NCI-H187 treated with DMSO at 0.1 percent for 48 hours (cell line): ENCODE measurements around the gene MACROD1.
A peak's percentile ranks its signal among the peaks of the same experiment; 100 is the strongest.

Source experiments
- DNase-seq: peaks from one replicate; lab custom pipeline; 2025; lab: John Stamatoyannopoulos, UW

The MACROD1 gene

DNA sequence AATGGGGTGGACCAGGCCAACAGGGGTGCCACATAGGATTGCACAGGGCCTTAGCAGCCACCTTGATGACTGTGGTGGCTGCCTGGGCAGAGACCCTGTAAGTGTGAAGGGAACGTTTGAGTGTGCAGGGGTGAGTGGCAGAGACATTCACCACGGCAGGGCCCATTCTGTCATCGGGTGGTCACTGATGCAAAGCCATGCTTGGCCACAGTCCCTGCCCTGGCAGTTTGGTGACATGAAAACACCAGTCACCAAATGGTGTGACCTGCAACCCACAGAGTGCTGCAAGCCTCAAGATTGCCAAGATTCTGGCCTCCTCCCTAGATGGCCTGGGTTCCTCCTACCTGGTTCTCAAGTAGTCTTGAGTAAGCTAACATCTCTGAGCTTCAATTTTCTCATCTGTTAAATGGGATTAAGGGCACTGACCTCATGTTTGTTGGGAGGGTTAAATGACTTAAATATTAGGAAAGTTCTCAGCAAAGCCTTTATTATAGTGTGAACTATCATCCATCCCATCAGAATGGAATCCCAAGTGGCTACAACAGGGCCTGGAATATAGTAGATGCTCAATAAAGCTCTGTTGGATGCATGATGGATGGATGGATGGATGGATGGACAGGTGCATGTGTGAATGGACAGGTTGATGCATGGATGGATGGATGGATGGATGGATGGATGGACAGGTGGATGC lies 53.0 kb downstream of the MACROD1 start:
- DNase-seq: no peak

DNA sequence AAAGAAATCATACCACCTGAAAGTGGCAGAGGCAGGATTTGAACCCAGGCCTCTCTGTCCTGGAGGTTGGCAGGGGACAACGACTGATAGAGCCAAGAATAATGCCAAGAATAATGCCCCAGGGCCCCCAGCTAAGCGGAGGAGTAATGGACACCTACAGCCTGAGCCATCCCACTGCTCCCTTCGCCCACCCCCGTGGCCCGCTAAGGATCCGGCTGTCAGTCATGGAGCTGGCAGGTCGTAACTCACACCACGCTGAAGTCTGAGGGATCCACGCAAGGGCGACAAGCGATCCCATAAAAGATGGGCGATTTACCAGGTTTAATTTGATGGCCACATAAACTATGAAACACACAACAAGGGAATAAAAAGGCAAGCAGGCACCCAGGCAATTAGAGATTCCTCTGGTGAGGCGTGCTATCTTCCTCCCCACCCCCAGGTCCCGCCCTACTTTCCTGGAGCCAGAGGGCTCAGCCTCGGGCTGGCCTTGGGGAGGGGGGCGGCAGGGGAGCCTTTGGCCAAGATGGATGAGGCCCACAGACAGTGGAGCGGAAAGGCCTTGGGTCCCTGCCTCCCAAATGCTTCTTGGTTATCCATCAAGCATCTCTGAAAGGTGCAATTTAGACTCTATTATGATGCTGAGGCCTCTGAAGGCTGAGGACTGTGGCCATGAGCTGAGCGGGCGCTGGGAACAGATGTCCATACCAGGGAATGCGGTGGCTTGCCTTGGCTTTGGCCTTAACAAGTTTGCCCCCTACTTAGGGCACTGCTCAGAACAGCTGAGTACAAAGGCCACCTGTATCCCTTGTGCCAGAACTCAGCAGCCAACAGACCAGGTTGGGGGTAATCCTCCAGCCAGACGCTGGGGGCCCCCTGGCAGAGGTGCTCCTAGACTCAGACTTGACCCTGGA lies 55.2 kb downstream of the MACROD1 start:
- no peak for DNase-seq

DNA sequence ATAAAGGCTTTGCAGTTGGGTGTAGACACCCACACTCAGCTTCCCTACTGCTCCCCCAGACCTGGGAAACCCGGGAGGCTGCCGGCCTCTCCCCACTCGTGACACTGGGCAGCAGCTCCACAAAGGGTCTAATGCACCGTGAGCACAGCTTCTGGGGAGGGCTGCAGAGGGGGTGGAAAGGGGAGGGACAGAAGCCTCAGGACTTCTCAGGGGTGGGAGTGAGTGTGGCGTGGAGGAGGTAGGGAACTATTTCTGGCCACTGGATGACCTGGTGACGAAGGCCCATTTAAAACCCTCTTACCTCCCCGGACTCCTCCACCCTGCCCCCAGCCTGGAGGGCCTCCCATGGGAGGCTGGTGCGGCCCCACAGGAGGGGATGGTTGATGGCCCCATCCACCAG lies 56.6 kb downstream of the MACROD1 start:
- DNase-seq: no peak

DNA sequence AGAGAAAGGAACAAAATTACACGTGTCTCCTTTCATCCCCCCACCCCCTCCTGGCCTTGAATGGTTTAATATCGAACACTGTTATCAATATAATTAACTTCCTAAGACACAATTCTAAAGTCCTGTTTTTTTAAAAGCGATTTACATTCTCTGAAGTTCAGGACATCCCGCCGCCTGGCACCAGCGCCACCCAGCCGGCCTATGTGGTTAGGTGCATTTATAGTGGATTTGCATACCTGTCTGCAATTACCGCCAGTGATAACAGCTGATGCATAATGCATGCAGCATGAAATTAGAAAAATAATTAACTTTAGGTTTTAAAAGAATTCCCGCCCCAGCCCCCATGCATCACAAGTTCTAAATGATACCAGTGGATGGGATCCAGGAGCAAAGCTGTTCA lies 58.6 kb downstream of the MACROD1 start:
- DNase-seq: no peak

DNA sequence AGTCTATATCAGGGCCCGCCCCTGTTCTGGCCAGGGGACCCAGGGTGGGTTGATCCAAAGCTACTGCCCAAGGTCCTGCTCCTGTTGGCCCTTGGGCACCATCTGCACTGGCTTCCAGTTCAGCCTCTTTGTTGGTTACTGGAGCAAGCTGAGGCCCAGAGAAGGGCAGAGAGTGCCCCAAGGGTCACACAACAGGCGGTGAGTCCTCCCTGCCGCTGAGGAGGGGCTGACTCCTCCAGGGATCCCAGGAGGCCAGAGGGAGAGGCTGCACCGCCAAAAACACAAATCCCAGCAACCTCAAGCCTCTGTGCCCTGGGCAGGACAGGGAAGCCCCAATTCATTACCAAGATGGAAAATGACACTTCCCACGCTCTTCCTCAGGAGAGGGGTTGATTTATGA lies 61.3 kb downstream of the MACROD1 start:
- DNase-seq: no peak

DNA sequence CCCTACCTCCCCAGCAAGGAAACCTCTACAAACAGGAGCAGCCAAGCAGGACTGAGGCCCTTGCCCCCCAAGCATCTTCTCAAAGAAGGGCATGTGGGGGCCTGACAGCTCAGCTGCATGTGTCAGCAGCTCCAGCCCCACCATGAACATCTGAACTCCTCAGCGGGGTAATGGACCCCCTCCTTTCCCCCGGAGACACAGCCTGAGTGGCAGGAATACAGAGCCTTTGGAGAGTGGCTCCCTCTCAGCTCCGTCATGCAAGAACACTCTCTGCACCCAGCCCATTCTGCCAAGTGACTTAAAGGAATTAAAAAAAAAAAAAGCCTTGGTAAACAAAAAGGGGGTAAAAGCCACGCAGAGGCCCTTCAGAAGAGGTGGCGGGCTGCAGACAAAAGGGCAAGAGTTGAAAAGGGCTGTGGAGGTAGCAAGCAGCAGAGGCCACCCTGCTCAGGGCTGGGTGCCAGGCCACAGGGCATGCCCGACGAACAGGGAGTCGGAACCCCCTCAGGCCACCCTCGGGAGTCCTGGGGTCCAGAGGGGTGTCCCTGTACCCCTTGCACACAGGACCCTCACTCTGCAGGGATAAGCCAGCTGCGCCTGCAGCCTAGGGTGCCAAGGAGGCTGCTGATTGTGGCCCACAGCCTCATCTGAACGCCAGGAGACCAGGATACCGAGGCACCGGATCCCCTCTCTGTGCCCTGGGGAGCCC lies 62.5 kb downstream of the MACROD1 start:
- peak; percentile 45 for DNase-seq

DNA sequence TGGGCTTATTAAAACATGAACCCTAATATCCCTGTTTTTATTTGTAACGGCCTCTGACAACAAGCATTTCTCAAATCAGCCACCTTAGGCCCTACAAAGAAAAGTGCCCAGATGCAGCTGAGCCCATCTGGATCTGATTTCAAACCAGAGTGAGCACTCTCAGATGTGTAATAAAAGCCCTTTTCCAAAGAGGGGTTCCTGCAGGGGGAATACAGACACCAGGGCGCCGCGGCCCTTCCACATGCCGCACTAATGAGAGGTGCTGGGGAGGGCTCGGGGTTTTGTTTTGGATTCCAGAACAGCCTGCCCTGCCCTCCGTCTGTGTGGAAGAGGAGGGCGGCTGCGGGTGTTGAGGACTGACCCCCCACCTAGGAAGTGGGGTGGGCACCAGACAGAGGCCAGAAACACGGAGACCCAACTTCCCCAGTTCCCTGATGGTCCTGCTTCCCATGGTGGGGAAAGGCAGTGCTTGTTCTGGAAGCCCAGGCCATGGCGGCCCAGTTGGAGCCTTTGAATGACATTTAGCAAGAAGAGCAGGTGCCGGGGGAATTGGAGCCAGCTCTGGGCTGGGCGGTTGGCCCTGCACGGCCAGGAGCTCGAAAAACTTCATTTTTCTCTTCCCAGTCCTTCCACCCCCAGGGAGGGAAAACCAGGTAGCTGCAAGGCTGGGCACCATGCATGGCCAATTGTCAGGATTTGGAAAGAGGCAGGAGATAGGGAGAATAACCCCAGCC lies 63.7 kb downstream of the MACROD1 start:
- no peak for DNase-seq

DNA sequence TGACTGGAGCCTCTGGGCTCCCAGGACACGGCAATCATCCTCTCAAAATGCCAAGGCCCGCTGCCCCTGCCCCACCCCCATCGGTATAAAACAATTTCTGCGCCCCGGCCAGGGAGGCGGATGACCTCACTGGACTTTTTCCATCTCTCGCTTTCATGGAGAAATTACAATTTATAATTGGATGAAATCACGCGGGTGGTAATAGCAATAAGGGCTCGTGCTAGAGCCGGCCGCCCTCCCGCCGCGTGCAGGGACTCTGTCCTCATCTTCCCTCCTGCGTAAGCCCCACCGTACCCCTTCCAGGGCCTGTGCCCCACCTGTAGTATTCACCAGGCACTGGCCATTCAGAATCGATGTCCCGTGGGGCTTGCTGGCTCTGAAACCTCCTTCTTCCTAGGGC lies 64.5 kb downstream of the MACROD1 start:
- DNase-seq: no peak

DNA sequence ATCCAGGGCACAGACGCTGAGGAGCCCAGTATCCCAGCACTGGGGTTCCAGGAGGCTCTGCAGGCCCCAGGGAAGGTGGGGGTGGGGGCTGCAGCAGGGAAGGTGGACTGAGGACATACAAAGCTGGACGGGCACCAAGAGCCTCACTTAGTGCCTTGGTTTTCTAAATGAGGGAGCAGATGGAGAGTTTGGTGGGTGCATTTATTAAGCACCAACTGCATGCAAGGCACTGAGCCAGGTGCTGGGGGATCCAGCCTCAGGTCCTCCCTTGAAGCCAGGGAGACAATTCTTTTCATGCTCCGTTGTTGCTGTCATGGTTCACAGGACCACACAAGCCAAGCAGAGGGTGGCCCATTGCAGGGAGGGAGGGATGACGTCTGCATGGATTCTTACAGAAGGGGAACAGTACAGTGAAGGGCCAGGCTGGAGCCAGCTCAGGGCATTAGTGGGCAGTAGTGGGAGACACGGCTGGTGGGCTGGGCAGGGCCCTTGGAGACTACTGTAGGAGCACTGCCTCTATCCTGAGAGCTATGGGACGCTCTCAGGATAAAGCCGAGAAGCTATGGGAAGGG lies 65.0 kb downstream of the MACROD1 start:
- no peak for DNase-seq

DNA sequence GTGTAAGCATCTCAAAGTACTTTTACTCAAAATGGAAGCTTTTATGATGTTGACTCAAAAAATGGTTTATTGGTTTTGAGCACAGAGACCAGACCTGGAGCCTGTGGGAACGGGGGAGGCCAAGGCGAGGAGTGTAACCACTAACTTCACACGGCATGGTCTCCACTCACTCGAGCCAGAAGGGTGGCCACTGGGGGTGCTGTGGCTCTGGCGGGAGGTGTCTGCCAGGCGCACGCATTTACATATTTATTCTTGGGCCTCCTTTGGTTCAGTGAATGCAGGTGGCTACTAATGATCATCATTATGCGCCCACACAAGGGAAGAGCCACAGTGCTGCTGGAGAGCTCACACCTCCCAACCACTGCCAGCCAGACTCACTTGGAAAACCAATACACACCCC lies 65.6 kb downstream of the MACROD1 start:
- DNase-seq: peak; percentile 28

DNA sequence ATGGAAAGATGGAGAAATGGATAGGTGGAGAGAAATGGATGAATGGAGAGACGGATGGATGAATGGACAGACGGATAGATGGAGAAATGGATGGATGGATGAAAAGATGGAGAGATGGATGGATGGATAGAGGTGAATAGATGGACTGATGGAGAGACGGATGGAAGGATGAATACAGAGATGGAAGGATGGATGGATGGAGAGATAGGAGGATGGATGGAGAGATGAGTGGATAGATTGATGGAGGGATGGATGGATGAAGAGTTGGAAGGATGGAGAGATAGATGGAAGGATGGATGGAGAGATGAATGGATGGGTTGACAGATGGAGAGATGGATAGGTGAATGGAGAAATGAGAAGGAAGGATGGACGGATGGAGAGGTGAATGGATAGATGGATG lies 66.5 kb downstream of the MACROD1 start:
- no peak for DNase-seq

DNA sequence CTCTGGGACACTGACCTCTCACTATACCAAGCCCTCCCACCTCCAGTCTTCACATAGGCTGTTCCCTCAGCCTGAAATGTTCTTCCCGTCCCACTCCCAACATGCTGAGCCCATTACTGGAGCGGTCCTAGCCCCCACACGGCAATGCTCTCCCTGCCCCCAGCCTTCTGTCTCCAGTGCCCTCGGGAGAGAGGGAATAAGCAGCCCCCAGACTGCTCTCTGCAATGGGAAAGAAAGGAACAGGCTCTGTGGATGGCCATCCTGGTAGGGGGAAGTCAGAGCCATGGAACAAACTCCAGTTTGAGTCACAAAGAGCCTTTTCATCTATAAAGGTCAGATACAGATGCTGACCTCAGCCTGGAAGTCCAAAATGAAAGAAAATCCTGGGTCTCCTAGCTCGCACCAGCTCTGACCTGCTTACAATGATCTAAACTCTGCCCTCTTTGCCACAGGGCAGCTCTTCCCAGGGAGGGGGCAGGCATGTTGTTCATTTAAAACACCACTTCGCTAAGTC lies 67.5 kb downstream of the MACROD1 start:
- no peak for DNase-seq

DNA sequence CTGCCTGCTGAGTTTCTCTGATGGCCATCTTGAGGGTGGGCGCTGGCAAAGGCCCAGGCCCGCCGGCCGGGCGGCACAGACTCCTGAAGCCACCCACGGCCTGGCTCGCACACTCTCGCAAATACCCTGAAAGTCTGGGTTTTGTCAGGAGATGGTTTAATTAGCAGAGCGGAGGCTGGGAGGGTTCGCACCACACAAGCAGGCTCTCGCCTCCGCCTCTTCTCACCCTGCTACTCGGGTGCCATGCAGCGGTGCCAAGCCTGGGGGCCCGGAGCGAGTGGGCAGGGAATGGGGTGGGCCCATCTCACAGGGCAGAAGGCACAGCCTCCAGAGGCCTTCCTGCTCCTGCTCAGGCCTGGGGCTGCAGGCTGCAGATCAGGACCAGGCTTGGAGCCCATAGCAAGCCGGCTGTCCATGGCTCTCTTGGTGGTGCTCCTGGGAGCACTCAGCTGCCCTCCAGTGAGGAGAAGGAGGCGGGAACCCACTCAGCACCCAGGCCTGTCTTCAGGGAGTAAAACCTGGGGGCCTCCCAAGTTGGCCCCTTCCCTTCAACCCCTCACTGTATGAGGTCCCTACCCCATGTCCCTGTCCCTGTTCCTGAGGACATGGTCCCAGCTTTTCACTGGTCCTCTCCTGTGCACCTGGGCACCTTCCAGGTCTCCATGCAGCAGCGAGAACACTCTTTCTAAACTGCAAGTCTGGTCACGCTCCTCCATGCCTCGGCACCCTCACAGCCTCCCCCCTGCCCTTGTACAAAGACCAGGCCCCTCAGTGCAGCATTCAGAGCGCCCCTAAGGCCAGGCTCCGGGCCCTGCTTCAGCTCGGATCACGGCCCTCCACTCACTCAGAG lies 68.2 kb downstream of the MACROD1 start:
- DNase-seq: no peak

DNA sequence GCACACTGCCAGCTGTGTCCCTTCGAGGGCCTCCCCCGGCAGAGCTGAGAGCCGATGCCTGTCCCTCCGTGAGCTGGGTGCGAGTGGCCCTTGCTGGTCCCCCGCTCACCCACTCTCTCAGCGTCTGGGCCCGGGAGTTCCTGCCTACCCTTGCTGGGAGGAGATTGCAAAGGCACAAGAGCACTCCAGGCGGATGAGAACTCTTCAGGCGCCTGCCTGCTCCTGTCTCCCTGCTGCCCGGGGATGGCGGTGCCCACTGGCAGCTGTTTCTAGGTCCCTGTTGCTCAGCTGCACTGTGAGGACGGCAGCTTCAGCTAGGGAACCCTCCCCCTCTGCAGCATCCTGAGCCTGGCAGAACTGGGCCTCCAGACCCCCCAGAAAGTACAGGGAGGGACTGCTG lies 69.1 kb downstream of the MACROD1 start:
- DNase-seq: peak; percentile 26

DNA sequence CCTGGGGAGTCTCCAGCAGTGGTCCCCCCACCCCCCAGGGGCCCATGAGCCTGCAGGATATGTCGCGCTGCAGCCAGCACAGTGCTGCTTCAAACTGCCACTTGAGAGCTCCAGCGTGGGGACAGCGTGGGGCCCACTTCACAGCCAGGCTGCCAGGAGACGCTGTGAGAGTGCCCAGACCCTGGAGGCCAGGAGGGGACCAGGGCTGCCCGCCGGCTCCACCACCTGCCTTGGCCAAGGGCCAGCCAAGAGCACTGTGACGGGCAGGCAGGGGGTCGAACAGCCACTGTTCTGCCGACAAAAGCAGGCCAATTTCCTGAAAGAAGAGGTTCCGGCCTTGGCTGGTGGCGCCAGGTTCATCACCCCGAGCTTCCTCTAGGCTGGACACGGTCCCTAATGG lies 70.0 kb downstream of the MACROD1 start:
- DNase-seq: no peak

DNA sequence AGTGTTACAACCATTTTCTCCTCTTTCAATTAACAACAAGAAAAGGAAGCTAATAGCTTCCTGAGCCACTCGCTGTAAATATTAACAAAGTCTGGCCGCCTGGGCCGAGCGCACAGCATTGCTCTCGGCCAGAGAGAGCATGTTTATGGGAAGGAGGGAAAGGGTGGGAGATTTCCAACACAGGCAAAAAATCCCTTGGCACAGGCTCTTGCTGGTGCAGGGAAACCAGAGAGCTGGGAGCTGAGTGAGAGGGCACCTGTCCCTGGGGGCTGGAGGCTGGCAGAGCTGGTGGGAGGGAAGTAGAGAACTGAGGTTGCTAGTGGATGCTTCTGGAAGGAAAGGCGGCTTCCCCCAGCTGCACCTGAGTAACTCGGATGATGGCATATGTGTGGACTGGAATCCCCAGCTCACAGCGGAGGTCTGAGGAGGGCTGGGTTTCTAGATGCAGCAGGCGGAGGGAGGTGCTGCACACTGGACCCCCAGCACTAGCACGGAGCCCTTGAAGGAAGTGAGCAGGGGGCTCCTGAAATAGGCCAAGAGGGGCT lies 70.6 kb downstream of the MACROD1 start:
- DNase-seq: no peak

DNA sequence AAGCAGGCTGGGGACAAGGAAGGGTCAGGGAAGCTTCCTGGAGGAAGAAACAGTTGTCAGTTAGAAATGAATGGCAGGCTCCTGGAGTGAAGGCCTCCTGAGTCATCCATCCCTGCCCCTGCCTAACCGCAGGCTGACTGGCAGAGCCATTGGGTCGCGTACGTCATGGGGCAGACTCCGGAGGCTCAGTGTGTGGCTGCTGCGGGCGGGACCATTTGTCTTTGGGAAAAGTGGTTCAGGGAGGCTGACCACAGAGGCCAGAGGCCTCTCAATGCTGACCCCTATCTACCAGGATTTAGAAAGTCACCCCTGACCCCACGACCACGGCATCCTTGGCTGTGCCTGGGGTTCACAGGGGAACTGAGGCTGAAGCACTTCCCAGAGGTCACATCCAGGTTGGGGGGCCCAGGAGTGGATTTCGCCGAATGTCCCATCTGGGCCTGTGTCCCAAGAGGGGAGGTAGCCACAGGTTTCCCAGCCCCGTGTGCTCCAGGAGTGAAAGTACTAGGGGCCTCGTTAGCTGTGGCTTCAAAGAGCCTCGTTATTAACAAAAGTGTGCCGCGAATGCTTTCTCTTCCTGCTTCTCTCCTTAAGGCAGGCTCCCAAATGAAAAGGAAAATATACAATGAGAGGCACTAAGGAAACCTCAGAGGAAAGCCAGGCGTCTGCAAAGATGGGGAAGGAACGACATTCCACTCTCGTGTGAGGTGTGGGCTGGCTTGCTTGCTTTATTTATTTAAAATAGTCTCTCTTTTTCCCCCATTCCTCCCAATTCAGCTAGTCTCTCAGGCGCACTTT lies 71.3 kb downstream of the MACROD1 start:
- DNase-seq: no peak

DNA sequence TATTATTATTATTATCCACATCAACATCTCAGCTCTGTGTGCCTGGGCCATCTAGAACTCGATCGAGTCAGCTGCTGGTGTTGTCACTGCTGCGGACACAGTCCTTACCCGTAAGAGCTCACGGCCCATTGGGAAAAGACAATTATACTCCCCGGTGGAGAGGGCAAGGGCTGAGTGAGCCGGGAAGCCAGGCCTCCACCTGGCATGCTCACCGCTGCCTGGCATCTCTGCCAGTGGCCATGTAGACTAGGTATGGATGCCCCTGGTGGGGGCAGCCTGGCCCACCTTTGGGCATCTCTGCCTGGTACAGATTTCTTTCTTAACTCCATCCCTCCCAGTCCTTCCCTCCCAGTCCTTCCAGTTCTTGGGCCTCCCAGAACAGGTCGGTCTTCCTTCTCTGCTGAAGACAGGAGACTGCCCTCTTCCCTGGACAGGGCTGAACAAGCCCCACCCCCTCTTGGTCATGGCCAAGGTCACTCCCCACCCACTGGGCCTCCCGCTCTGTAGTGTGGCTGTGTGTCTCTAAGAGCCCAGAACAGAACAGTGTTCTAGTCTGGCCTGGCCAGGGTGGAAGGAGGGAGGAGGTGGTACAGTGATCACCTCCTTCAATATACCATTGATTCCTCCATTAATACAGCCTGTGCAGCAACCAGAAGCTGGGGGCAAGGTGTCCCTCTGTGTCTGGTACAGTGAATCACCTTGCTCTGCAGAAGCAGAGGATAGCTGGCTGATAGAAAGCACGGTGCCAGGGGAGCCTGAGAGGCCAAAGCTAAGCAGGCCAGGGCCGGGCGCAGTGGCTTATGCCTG lies 72.5 kb downstream of the MACROD1 start:
- DNase-seq: peak; percentile 20

DNA sequence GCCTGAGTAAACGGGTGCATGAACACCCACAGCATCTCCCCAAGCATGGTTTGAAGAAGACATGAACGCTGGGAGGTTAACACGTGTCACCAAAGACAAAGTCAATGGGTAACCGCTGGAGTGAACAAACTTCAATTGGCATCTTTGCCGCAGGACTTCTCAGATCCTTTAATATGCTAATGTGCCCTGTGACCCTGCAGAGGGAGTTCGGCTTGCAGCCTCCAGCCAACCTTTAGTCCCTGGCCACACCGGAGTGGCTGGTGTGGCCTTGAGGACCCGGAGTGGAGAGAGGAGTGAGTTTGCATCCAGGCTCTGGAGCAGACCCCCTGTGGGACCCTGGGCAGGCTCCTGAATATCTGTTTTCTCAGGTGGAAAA lies 73.2 kb downstream of the MACROD1 start:
- no peak for DNase-seq
